HL-60 (cell line): ENCODE data around the gene DHDDS.

Source experiments
- CTCF ChIP-seq: IDR thresholded peaks from one replicate; pipeline ENCODE4 v1.5.1; 2011; ENCODE audit warnings: low read length, control low read depth, inconsistent platforms; ENCODE audit not compliant: insufficient read depth
- POLR2AphosphoS5 ChIP-seq: IDR thresholded peaks from 2 replicates; pipeline ENCODE4 v1.6.1; 2012; ENCODE audit warnings: low read depth
- REST ChIP-seq: IDR thresholded peaks from 2 replicates; pipeline ENCODE4 v1.6.1; 2012; ENCODE audit warnings: low read depth; ENCODE audit not compliant: insufficient replicate concordance

DNA sequence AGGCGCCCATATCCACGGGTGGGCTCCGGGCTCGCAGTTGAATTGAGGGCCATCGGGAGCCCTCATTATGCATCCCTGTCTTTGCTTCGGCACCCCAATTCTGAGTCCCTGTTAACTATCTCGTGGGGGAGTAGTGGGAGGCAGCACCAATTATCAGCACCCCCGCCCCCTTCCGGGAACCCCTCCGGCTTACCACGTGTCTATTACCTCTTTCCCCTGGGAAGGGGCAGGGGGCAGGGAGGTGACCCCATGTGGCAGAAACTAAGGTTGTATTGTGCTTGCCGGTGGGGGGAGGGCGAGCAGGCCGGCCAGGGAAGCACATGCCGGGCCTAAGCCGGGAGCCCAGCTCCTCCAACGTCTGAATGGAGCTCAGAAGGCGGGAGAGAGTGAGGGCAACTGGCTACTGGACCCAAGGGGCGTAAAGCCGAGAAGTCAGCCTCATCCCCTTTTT lies 20.5 kb upstream of the DHDDS start:
- TF ChIP-seq CTCF (no peak), REST (no peak), POLR2AphosphoS5 (no peak)
